ENCODE data around the gene CTU1.

Gene CTU1

DNA sequence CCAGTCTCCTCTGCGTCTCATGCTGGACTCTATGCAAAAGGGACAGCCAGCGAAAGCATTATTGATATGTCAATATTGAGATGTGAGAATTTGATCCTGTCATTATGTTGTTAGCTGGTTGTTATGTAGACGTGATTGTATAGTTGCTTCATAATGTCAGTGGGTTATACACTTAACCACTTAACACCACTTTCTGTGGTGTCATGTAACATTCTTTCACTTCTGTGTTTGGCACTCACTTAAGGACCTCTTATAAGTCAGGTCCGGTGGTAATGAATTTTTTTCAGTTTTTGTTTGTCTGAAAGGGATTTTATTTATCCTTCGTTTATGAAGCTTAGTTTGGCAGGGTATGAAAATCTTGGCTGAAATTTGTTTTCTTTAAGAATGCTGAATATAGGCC, 26.8 kb upstream of the CTU1 start:
- no peak for DNase-seq (ENCODE audit: low read depth in 1 of 2, low spot score in 1 of 2)

DNA sequence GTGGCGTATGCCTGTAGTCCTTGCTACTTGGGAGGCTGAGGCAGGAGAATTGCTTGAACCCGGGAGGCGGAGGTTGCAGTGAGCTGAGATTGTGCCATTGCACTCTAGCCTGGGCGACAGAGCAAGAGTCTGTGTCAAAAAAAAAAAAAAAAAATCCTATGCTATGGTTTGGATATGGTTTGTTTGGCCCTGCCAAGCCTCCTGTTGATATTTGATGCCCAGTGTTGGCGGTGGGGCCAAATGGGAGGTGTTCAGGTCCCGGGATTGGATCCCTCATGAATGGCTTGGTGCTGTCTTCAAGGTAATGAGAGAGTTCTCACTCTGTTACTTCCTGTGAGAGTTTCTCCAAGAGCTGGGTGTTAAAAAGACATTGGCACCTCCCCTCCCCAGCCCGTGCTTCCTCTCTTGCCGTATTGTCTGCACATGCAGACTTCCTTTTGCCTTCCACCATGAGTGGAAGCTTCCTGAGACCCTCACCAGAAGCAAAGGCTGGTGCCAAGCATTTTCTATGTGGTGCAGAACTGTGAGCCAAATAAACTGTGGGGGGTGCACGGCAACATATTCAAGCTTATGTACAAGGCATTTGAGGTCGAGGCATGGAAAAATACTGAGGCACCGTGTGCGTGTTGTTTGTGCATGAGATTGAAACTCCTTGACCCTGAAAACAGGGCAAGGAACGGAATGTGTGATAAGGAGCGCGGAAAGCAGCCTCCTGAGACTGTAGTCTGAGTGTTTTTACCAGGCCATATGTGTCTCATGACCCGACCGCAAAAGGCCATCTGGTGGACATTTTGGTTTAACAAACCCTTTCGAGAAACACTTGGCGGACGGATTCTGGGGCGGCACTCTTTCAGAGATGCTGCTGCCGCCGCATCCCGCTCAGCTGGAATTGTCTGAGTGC, 23.8 kb upstream of the CTU1 start:
- no peak for DNase-seq (ENCODE audit: low read depth in 1 of 2, low spot score in 1 of 2)

DNA sequence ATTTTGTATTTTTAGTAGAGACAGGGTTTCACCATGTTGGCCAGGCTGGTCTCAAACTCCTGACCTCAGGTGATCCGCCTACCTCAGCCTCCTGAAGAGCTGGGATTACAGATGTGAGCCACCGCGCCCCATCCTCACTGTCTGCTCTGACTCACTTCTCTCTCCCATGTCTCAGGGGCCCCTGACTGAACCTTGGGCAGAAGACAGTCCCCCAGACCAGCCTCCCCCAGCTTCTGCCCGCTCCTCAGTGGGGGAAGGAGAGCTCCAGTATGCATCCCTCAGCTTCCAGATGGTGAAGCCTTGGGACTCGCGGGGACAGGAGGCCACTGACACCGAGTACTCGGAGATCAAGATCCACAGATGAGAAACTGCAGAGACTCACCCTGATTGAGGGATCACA, 21.5 kb upstream of the CTU1 start:
- DNase-seq (ENCODE audit: low read depth in 1 of 2, low spot score in 1 of 2) = no peak

GRCh38 chr19:51128227-51128626, 20.0 kb upstream of the CTU1 start:
- DNase-seq (ENCODE audit: low read depth in 1 of 2, low spot score in 1 of 2) = no peak

DNA sequence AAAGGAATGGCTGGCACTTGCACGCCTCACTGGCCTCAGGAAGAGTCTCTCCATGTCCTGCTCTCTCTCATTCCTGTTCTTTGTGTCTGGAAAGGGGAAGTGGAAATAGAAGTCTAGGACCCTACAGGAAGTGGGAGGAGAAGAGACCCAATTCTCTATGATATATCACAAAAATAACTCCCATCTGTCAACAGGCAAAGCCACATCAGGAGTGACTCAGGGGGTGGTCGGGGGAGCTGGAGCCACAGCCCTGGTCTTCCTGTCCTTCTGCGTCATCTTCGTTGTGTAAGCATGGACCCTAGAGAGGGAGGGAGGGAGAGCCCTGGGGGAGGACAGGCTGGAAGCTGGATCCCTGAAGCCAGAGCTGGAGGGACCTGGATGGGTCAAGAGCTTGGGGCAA, 19.5 kb upstream of the CTU1 start:
- no peak for DNase-seq (ENCODE audit: low read depth in 1 of 2, low spot score in 1 of 2)

GRCh38 chr19:51127032-51127431, 18.8 kb upstream of the CTU1 start:
- no peak for DNase-seq (ENCODE audit: low read depth in 1 of 2, low spot score in 1 of 2)

DNA sequence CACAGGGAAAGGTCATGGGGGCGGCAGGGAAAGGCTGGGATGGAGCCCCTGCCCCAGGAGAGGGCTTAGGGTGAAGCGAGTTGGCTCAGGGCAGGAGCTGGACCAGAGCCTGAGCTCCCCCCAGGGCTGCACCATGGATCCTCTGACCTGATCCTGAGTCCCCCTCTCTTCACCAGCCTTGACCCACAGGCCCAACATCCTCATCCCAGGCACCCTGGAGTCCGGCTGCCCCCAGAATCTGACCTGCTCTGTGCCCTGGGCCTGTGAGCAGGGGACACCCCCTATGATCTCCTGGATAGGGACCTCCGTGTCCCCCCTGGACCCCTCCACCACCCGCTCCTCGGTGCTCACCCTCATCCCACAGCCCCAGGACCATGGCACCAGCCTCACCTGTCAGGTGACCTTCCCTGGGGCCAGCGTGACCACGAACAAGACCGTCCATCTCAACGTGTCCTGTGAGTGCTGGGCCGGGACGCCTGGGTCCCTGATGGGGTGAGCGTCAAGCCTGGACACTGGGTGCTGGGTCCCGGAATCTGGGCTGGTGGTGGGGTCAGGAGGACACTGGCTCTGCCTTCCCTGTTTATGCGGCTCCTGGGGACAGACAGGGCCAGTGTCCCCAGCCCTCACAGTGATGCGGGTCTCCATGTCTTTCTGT, 17.3 kb upstream of the CTU1 start:
- DNase-seq (ENCODE audit: low read depth in 1 of 2, low spot score in 1 of 2) = no peak

GRCh38 chr19:51124729-51125128, 16.5 kb upstream of the CTU1 start, which contains the start of gene SIGLEC9:
Gene SIGLEC9 (plus strand): TSS chr19:51124906. CDS start chr19:51124975, 69 bp downstream.
- DNase-seq (ENCODE audit: low read depth in 1 of 2, low spot score in 1 of 2) = no peak

DNA sequence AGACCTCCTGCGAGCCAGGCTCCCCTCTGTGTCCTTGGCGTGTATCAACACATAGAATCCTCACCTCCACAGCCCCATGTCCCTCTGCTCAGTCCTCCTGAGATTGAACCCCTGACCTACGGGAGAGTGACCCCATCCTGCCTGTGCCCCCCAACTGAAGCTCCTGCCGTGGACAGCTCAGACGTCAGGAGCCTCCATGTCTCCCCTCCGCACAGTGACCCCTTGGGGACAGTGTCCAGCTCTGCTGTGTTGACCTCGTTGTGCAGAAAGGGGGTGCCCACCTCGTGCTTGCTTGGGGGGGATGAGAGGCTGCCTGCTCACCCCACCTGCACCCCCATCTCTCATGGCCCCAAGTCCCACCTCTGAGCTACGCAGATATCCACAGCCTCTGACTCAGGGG, 16.0 kb upstream of the CTU1 start:
- DNase-seq (ENCODE audit: low read depth in 1 of 2, low spot score in 1 of 2) = no peak

GRCh38 chr19:51123802-51124201, 15.6 kb upstream of the CTU1 start:
- DNase-seq (ENCODE audit: low read depth in 1 of 2, low spot score in 1 of 2) = no peak

GRCh38 chr19:51123381-51123800, 15.2 kb upstream of the CTU1 start:
- no peak for DNase-seq (ENCODE audit: low read depth in 1 of 2, low spot score in 1 of 2)

GRCh38 chr19:51122112-51122981, 14.1 kb upstream of the CTU1 start:
- no peak for DNase-seq (ENCODE audit: low read depth in 1 of 2, low spot score in 1 of 2)

- DNase-seq (ENCODE audit: low read depth in 1 of 2, low spot score in 1 of 2) = no peak
These were observed 13.0 kb upstream of the CTU1 start for GRCh38 chr19:51121257-51121656.

GRCh38 chr19:51120160-51120559, 12.0 kb upstream of the CTU1 start:
- no peak for DNase-seq (ENCODE audit: low read depth in 1 of 2, low spot score in 1 of 2)

- no peak for DNase-seq (ENCODE audit: low read depth in 1 of 2, low spot score in 1 of 2)
These were observed 11.4 kb upstream of the CTU1 start for GRCh38 chr19:51119611-51120010.

DNA sequence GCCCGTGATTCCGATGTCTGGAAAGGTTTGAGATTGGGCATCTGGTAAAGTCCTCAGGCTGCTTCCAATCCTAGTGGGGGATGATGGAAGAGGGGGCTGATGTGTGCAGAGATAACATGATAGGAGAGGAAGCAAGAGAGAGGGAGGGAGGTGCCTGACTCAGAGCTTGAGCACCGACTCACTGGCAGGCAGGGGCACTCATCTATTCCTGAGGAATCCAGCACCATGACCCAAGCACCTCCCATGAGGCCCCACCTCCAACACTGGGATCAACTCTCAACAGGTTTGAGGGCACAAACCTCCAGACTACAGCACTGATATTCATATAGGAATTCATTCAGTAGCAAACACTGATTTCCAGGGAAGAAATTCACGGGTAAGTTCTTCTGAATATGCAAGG, 10.9 kb upstream of the CTU1 start:
- DNase-seq (ENCODE audit: low read depth in 1 of 2, low spot score in 1 of 2) = no peak

DNA sequence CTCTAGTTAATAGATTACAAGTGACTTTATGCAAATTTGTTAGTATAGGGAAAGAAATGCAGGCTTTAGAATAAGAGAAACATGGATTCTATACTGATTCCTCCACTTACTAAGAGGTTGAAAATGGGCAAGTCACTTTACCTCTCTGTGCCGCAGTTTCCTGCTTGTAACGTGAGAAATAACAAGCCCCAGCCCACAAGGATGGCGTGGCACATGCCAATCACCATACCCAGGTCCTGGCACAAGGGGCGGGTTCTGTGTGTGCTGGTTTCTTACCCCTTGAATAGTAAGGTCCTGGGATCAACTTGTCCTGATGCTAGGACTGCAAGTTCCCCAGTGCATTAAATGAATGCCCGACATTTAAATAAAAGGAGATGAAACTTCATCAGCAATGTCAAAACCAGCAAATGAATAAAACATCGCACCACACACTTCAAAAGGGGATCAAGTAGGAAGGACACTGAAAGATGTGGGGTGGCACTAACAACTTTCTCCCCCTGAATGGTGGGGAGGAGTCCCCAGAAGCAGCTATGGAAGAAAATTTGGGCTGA, 8.6 kb upstream of the CTU1 start:
- no peak for DNase-seq (ENCODE audit: low read depth in 1 of 2, low spot score in 1 of 2)

GRCh38 chr19:51114087-51114729, 6.0 kb upstream of the CTU1 start:
- no peak for DNase-seq (ENCODE audit: low read depth in 1 of 2, low spot score in 1 of 2)

- DNase-seq (ENCODE audit: low read depth in 1 of 2, low spot score in 1 of 2) = no peak
These were observed 3.4 kb upstream of the CTU1 start for GRCh38 chr19:51111606-51112005.

GRCh38 chr19:51110666-51110971, 2.4 kb upstream of the CTU1 start:
- no peak for DNase-seq (ENCODE audit: low read depth in 1 of 2, low spot score in 1 of 2)

DNA sequence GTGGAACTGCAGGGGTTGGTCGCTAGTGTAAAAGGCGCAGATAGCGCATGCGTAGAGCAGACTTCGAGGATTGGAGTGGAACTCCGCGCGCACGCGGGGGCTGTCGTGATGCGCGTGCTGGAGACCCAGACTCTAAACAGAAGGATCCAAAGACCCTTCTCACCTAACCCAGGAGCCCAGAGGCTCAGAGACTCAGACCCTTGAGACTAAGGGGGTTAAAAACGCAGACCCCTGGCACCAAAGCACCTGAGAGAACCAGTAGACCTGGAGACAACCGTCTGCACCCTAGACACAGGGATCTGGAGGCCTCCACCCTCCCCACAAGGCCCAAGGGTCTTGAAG, 567 bp upstream of the CTU1 start:
- no peak for DNase-seq (ENCODE audit: low read depth in 1 of 2, low spot score in 1 of 2)
